Mucosa of descending colon (tissue), 3 donors: Measurements from ENCODE around the gene OR10S1. TPM values are rescaled to one million over a fixed set of nuclear protein-coding genes. Genes with fewer than 3 reads are reported as not detected.

Experiments
- ATAC-seq: fragments of 200-7000 bp; cut with Tn5 transposase; one replicate; pipeline ENCODE4 v1.9.1; 2020; ENCODE audit warnings: mild to moderate bottlenecking, moderate library complexity
- DNase-seq, 3 donors: peaks; one replicate each; pipeline ENCODE4 v3.0.0-alpha.2; 2020
- H3K36me3 ChIP-seq: fragments of 200-600 bp; one replicate; pipeline ENCODE4 v1.8.0; 2021; ENCODE audit warnings: low read depth, mild to moderate bottlenecking
- H3K4me1 ChIP-seq: fragments of 200-600 bp; one replicate; pipeline ENCODE4 v1.8.0; 2021; ENCODE audit warnings: low read depth, mild to moderate bottlenecking
- H3K4me3 ChIP-seq: fragments of 200-600 bp; one replicate; pipeline ENCODE4 v1.8.0; 2021; ENCODE audit warnings: mild to moderate bottlenecking
- H3K9me3 ChIP-seq: fragments of 200-600 bp; one replicate; pipeline ENCODE4 v1.8.0; 2021; ENCODE audit warnings: mild to moderate bottlenecking
- CTCF ChIP-seq: fragments of 200-600 bp; IDR thresholded peaks from one replicate; pipeline ENCODE4 v1.8.0; 2022; ENCODE audit warnings: antibody characterized with exemption, mild to moderate bottlenecking
- intact Hi-C, 2 donors: fragments of 100-400 bp; cut with DNase I in 1 of 2; cut with micrococcal nuclease in 1 of 2; formaldehyde crosslinking; loops; one replicate each; pipeline versions ENCODE4 v1.11.0 to v1.11.1; 2022; cut with DNase I, micrococcal nuclease
- total RNA-seq, 3 donors: library from RNA; stranded (reverse); fragmentation: NEBNext Ultra II Directional in 2 of 3; extraction: Animal tissue kit (Norgen Biotek cat#: 25700) in 2 of 3; gene quantifications; one replicate each; pipeline versions ENCODE4 v1.2.1 to v1.2.4, GENCODE V29; 2021 to 2023
- donor health status: DM: no; HTN: no; CAD: no; lungs with moderate emphysema.
- donor health status: DM: no; HTN: no; CAD: no.
- donor health status: DM: no; HTN: yes; CAD: no.

The OR10S1 gene
- total RNA-seq, 3 donors from 2014 or later: not detected

- ATAC-seq (no peak), DNase-seq (no peak)
- no peak for TF ChIP-seq CTCF
- Histone ChIP-seq H3K4me3 (no peak overlapping the region), H3K36me3 (no peaks in the 10 kb centered on the region), H3K4me1 (no peaks in the 10 kb centered on the region), H3K9me3 (no peaks in the 10 kb centered on the region)
- intact Hi-C loops: no loop called here
Measured at GRCh38 chr11:123976770-123977560, 616 bp downstream of the OR10S1 start.

- ATAC-seq: no peak
- H3K36me3 ChIP-seq: no peaks in the 10 kb centered on the region
- no peaks in the 10 kb centered on the region for H3K4me1 ChIP-seq
- intact Hi-C loops: no loop called here
- DNase-seq: no peak
- no peak for TF ChIP-seq CTCF
- no peak overlapping the region for H3K4me3 ChIP-seq
- H3K9me3 ChIP-seq: no peaks in the 10 kb centered on the region
Measured at GRCh38 chr11:123973816-123974215, 3.8 kb downstream of the OR10S1 start.

GRCh38 chr11:123956752-123957151, 20.8 kb downstream of the OR10S1 start:
- intact Hi-C loops: no loop called here
- no peak for DNase-seq
- H3K36me3 ChIP-seq: no peaks in the 10 kb centered on the region
- H3K9me3 ChIP-seq: no peaks in the 10 kb centered on the region
- no peak for ATAC-seq
- no peak for TF ChIP-seq CTCF
- no peak overlapping the region for H3K4me3 ChIP-seq
- no peaks in the 10 kb centered on the region for H3K4me1 ChIP-seq

DNA sequence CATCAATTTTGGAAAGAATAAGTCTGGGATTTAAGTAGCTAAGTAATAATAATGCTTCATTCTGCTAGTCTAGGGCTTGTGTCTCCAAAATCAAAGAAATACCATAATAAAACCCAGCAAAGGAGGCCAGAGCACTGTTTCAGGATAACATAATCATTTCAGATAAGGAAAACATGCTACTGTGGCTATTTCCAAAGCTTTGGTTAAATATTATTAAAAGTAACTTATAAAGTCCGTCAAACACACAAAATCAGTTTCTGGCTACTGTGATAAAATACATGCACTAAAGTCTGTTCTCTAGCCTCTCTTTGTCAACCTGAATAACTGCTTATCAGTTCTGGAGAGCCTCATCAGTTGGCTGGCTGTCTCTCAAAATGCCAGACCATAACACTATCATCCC, 32.4 kb downstream of the OR10S1 start:
- Histone ChIP-seq H3K36me3 (no peaks in the 10 kb centered on the region), H3K4me1 (no peaks in the 10 kb centered on the region), H3K4me3 (no peak overlapping the region), H3K9me3 (no peaks in the 10 kb centered on the region)
- no peak for DNase-seq
- intact Hi-C loops: no loop called here
- no peak for TF ChIP-seq CTCF
- no peak for ATAC-seq

DNA sequence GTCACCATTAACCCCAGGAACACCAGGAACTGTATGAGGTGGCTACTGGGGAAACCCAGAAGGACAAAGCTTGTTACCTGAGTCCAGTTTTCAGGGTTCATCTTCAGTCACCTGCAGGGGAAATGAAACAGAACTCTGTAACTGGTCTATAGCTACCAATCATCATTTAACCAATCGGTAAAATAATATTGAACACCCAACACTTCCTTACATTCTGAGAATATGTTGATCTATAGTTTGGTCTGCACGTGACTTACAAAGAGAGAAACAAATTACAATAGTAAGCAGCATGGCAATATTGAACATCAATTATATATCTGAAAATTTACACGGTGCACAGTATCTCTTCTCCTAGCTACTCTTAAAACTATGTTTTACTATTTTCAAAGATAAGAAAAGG, 33.8 kb downstream of the OR10S1 start, which contains the start of gene OR6T1:
TSS of gene OR6T1 (minus strand) at position 101 of the 400 bp plus-strand sequence. CDS start at position 101, 0 bp downstream.
- no peaks in the 10 kb centered on the region for H3K9me3 ChIP-seq
- intact Hi-C loops: no loop called here
- ATAC-seq (no peak), DNase-seq (no peak)
- H3K36me3 ChIP-seq: no peaks in the 10 kb centered on the region
- TF ChIP-seq CTCF: no peak
- no peak within 1 kb of the TSS for H3K4me3 ChIP-seq
- H3K4me1 ChIP-seq: no peaks in the 10 kb centered on the region
